Measurements from ENCODE around the gene GNAI2. TPM values are rescaled to one million over a fixed set of nuclear protein-coding genes. Genes with fewer than 3 reads are reported as not detected.

Gene GNAI2
- total RNA-seq, 2 experiments from 2014 or later = 238 to 242 TPM

- H3K27me3 Mint-ChIP-seq = peaks cover 35% of the 10 kb centered on the region
- no peaks in the 10 kb centered on the region for H3K9me3 Mint-ChIP-seq
- peak; percentile 11 for ATAC-seq
- no peak for TF ChIP-seq CTCF (IDR thresholded peaks at IDR 0.05)
- CTCF ChIA-PET = interaction anchor here (1.3 to 4.4 kb wide), 5 partner anchors 12 to 82 kb away, joined by 3 to 36 read pairs (median 6); no protein-coding TSS in a partner anchor
- POLR2A ChIA-PET = interaction anchor here (0.7 to 9.6 kb wide), 5 partner anchors 14 to 81 kb away, joined by 3 to 98 read pairs (median 4); partner anchors contain the start of genes HYAL3, IFRD2, NAA80 and TUSC2
- intact Hi-C loops (cut with micrococcal nuclease) = no loop called here
- H3K27ac Mint-ChIP-seq = no peak overlapping the region
- peaks cover 33% of the 10 kb centered on the region for H3K4me1 Mint-ChIP-seq (ENCODE audit: low read depth)
- peak overlapping the region; percentile 42 for H3K4me3 Mint-ChIP-seq
- H3K36me3 Mint-ChIP-seq (ENCODE audit: low read depth) = peaks cover 2% of the 10 kb centered on the region
- DNase-seq = peak; percentile 60
Measured at GRCh38 chr3:50275996-50276761, 40.2 kb downstream of the GNAI2 start.

GRCh38 chr3:50276762-50277101 is 40.7 kb downstream of the GNAI2 start:
- ATAC-seq (no peak), DNase-seq (no peak)
- CTCF ChIA-PET = interaction anchor here (1.6 to 4.4 kb wide), 3 partner anchors 17 to 83 kb away, joined by 6 to 36 read pairs (median 8); no protein-coding TSS in a partner anchor
- intact Hi-C loops (cut with micrococcal nuclease) = no loop called here
- Mint-ChIP-seq H3K4me1 (ENCODE audit: low read depth) (peaks cover 33% of the 10 kb centered on the region), H3K36me3 (ENCODE audit: low read depth) (peaks cover 2% of the 10 kb centered on the region), H3K4me3 (no peak overlapping the region), H3K27ac (no peak overlapping the region), H3K9me3 (no peaks in the 10 kb centered on the region), H3K27me3 (peaks cover 35% of the 10 kb centered on the region)
- POLR2A ChIA-PET = interaction anchor here (1.5 to 9.6 kb wide), 2 partner anchors 13 to 82 kb away, joined by 3 to 98 read pairs; partner anchors contain the start of gene IFRD2
- no peak for TF ChIP-seq CTCF (IDR thresholded peaks at IDR 0.05)

- H3K4me3 Mint-ChIP-seq = no peak overlapping the region
- no peak for DNase-seq
- ATAC-seq = no peak
- H3K4me1 Mint-ChIP-seq (ENCODE audit: low read depth) = peaks cover 24% of the 10 kb centered on the region
- H3K36me3 Mint-ChIP-seq (ENCODE audit: low read depth) = peaks cover 2% of the 10 kb centered on the region
- intact Hi-C loops (cut with micrococcal nuclease) = loop anchor here (2.0 kb wide), 1 partner anchor 86 kb away; no protein-coding TSS in a partner anchor
- ChIA-PET CTCF (interaction anchor here (1.0 to 2.1 kb wide), 6 partner anchors 14 to 52 kb away, joined by 3 to 8 read pairs (median 4); partner anchors contain the start of genes HYAL3, IFRD2 and NAA80), POLR2A (interaction anchor here (1.1 to 9.6 kb wide), 4 partner anchors 12 to 27 kb away, joined by 3 to 98 read pairs (median 6); partner anchors contain the start of genes HYAL3, IFRD2 and NAA80)
- H3K27me3 Mint-ChIP-seq = peaks cover 30% of the 10 kb centered on the region
- no peaks in the 10 kb centered on the region for H3K9me3 Mint-ChIP-seq
- H3K27ac Mint-ChIP-seq = no peak overlapping the region
- no peak for TF ChIP-seq CTCF (IDR thresholded peaks at IDR 0.05)
Measured at GRCh38 chr3:50278123-50278879, 42.3 kb downstream of the GNAI2 start.

- POLR2A ChIA-PET = interaction anchor here (1.3 to 9.6 kb wide), 4 partner anchors 11 to 48 kb away, joined by 4 to 98 read pairs (median 6); partner anchors contain the start of genes HYAL3, IFRD2 and NAA80
- H3K27me3 Mint-ChIP-seq = peaks cover 27% of the 10 kb centered on the region
Measured at GRCh38 chr3:50278880-50279224, 42.8 kb downstream of the GNAI2 start, which contains the start of gene LSMEM2. TSS of gene LSMEM2 (plus strand) at chr3:50279087. CDS start at chr3:50279114, 27 bp downstream.

More at GRCh38 chr3:50278880-50279224, 42.8 kb downstream of the GNAI2 start, which contains the start of gene LSMEM2:
- peaks cover 21% of the 10 kb centered on the region for H3K4me1 Mint-ChIP-seq (ENCODE audit: low read depth)
- H3K36me3 Mint-ChIP-seq (ENCODE audit: low read depth) = peaks cover 2% of the 10 kb centered on the region
- intact Hi-C loops (cut with micrococcal nuclease) = loop anchor here (2.0 kb wide), 1 partner anchor 86 kb away; no protein-coding TSS in a partner anchor
- TF ChIP-seq CTCF (IDR thresholded peaks at IDR 0.05) = no peak
- DNase-seq (no peak), ATAC-seq (no peak)
- CTCF ChIA-PET = interaction anchor here (1.0 to 2.1 kb wide), 4 partner anchors 20 to 53 kb away, joined by 3 to 6 read pairs (median 4); partner anchors contain the start of genes HYAL3 and NAA80
- no peak within 1 kb of the TSS for H3K27ac Mint-ChIP-seq
- H3K9me3 Mint-ChIP-seq = no peaks in the 10 kb centered on the region
- H3K4me3 Mint-ChIP-seq = no peak within 1 kb of the TSS
